ENCODE results near the gene CHD5.

GRCh38 chr1:6185635-6186382 lies 5.7 kb upstream of the CHD5 start:
- TF ChIP-seq CTCF (IDR thresholded peaks at IDR 0.05) = peak in 2 of 3 experiments; percentile 33 to 52
- TF ChIP-seq POLR2AphosphoS5 (IDR thresholded peaks at IDR 0.05) = no peak
- no peak for TF ChIP-seq POLR2A (IDR thresholded peaks at IDR 0.05; ENCODE audit: low read depth)

Measured in esophagus muscularis mucosa (tissue), 3 donors.